Endothelial cell of umbilical vein (primary cell): ENCODE measurements around the gene CSTF3. TPM values are rescaled to one million over a fixed set of nuclear protein-coding genes. Genes with fewer than 3 reads are reported as not detected.
A peak's percentile ranks its signal among the peaks of the same experiment; 100 is the strongest.

ENCODE experiments used
- BruUV-seq: library from RNA; stranded (reverse); fragments of 400-500 nt; replicated peaks from 2 replicates; lab custom pipeline; 2021; lab: Mats Ljungman, UMichigan
- CTCF ChIA-PET: fragments of 300-600, 350-600 bp; sonication (Branson Sonifier 250); formaldehyde crosslinking; loops from one replicate; lab custom pipeline; 2021; ENCODE audit warnings: antibody characterized with exemption, inconsistent platforms; lab: Charles Lee
- POLR2A ChIA-PET: fragments of 300-600, 350-600 bp; sonication (Branson Sonifier 250); formaldehyde crosslinking; loops from one replicate; lab custom pipeline; 2021; ENCODE audit warnings: antibody characterized with exemption, inconsistent platforms; lab: Charles Lee
- DNase-seq: peaks from one replicate; pipeline ENCODE4 v3.0.0-alpha.2; 2011; ENCODE audit warnings: low read depth, low spot score
- FAIRE-seq: peaks from 2 replicates; lab custom pipeline; 2011; peaks lifted over from hg19 to GRCh38; lab: Jason Lieb, UNC
- H2AFZ ChIP-seq: 2 replicates; pipeline ENCODE4 v1.6.0; 2012; ENCODE audit warnings: low read depth, low read length, control low read depth, inconsistent platforms
- H3K27ac ChIP-seq: 2 replicates; pipeline ENCODE4 v1.5.1; 2011; ENCODE audit warnings: low read depth, mild to moderate bottlenecking, control low read depth, low read length, moderate library complexity; ENCODE audit not compliant: insufficient read depth
- H3K27me3 ChIP-seq, 2 experiments: 2 replicates each; pipeline versions ENCODE4 v1.6.0 to v1.6.1; 2011; ENCODE audit warnings: low read length in 2 of 2, mixed read lengths in 1 of 2; ENCODE audit not compliant: control insufficient read depth in 2 of 2, insufficient read depth in 2 of 2
- H3K36me3 ChIP-seq, 2 experiments: 2 replicates in 1 of 2; 3 replicates in 1 of 2; pipeline ENCODE4 v1.5.1; 2011; ENCODE audit warnings: low read length in 2 of 2, mild to moderate bottlenecking in 1 of 2, moderate library complexity in 1 of 2; ENCODE audit not compliant: control insufficient read depth in 2 of 2, insufficient read depth in 2 of 2; ENCODE audit errors: extremely low read depth in 1 of 2
- H3K4me1 ChIP-seq: 3 replicates; pipeline ENCODE4 v1.5.1; 2011; ENCODE audit warnings: mild to moderate bottlenecking, low read length; ENCODE audit not compliant: control insufficient read depth, insufficient read depth; ENCODE audit errors: extremely low read depth
- H3K4me2 ChIP-seq: 2 replicates; pipeline ENCODE4 v1.6.1; 2011; ENCODE audit warnings: low read length, control low read depth, mixed read lengths; ENCODE audit not compliant: insufficient read depth
- H3K4me3 ChIP-seq, 3 experiments: fragments of 200-600 bp in 1 of 3; sonication (generic), shearing (Covaris generic) in 1 of 3; replicated peaks in 1 of 3; 2 replicates each; pipeline ENCODE4 v1.5.1; 2011 to 2016; ENCODE audit warnings: control low read depth in 3 of 3, low read length in 3 of 3, mild to moderate bottlenecking in 2 of 3, inconsistent platforms in 1 of 3, low read depth in 1 of 3, moderate library complexity in 1 of 3; ENCODE audit not compliant: insufficient read depth in 1 of 3
- H3K79me2 ChIP-seq: 2 replicates; pipeline ENCODE4 v1.6.0; 2012; ENCODE audit warnings: low read length, inconsistent platforms; ENCODE audit not compliant: control insufficient read depth, insufficient read depth
- H3K9ac ChIP-seq: replicated peaks from 2 replicates; pipeline ENCODE3; 2011; ENCODE audit warnings: low read length, control low read depth; ENCODE audit not compliant: insufficient read depth; ENCODE audit errors: extremely low read depth
- H3K9me1 ChIP-seq: replicated peaks from 3 replicates; pipeline ENCODE4 v1.6.0; 2011; ENCODE audit warnings: mild to moderate bottlenecking, low read length; ENCODE audit not compliant: control insufficient read depth, insufficient read depth; ENCODE audit errors: extremely low read depth
- H3K9me3 ChIP-seq: replicated peaks from 2 replicates; pipeline ENCODE4 v1.5.1; 2012; ENCODE audit warnings: low read length, inconsistent platforms; ENCODE audit not compliant: control insufficient read depth, insufficient read depth
- H4K20me1 ChIP-seq: replicated peaks from 2 replicates; pipeline ENCODE3; 2011; ENCODE audit warnings: mild to moderate bottlenecking, low read length; ENCODE audit not compliant: control insufficient read depth, insufficient read depth; ENCODE audit errors: extremely low read depth
- EZH2 ChIP-seq: IDR thresholded peaks from 2 replicates; pipeline ENCODE4 v1.6.1; 2012; ENCODE audit warnings: borderline replicate concordance, low read depth, mild to moderate bottlenecking, moderate library complexity, low read length, inconsistent platforms; ENCODE audit not compliant: severe bottlenecking
- FOS ChIP-seq: IDR thresholded peaks from 2 replicates; pipeline ENCODE4 v1.6.1; 2011; ENCODE audit warnings: mild to moderate bottlenecking, low read length, moderate library complexity, borderline replicate concordance; ENCODE audit not compliant: insufficient read depth
- GATA2 ChIP-seq: IDR thresholded peaks from 2 replicates; pipeline ENCODE4 v1.7.0; 2011; ENCODE audit warnings: low read depth, mild to moderate bottlenecking, moderate library complexity, mixed read lengths, low read length; ENCODE audit not compliant: insufficient read length, insufficient read depth
- MYC ChIP-seq: IDR thresholded peaks from one replicate; pipeline ENCODE4 v1.6.1; 2011; ENCODE audit warnings: mild to moderate bottlenecking, low read depth, low read length
- POLR2A ChIP-seq: IDR thresholded peaks from 2 replicates; pipeline ENCODE4 v1.6.1; 2012; ENCODE audit warnings: low read depth, mild to moderate bottlenecking, control low read depth, low read length
- POLR2AphosphoS5 ChIP-seq: IDR thresholded peaks from 2 replicates; pipeline ENCODE4 v1.6.1; 2012; ENCODE audit warnings: low read depth, mild to moderate bottlenecking, control low read depth, low read length, moderate library complexity; ENCODE audit not compliant: insufficient read depth
- dilution Hi-C: fragments of 300-500 bp; cut with MboI; formaldehyde crosslinking; loops from one replicate; pipeline ENCODE4 v1.15.0; 2019; ENCODE audit warnings: low sequenced_read_pairs; ENCODE audit not compliant: extremely low pct_ligation_motif_present
- intact Hi-C: fragments of 100-400 bp; cut with micrococcal nuclease; formaldehyde crosslinking; loops from one replicate; pipeline ENCODE4 v1.10.0; 2022
- polyA plus RNA-seq, 4 experiments: library from polyadenylated mRNA; depleted of rRNA in 3 of 4; stranded (reverse) in 3 of 4; unstranded in 1 of 4; fragments of >200 nt; gene quantifications; 2 replicates each; pipeline versions ENCODE4 v1.2.1 to v1.2.3, GENCODE V29; 2011 to 2012; ENCODE audit warnings: missing spikeins in 1 of 4
- total RNA-seq: library from RNA; stranded (reverse); gene quantifications from 2 replicates; pipeline ENCODE4 v1.2.3, GENCODE V29; 2021
- TF ChIP-seq, protein P1 (sequence below), 2 donors: IDR thresholded peaks; 1 replicate in 1 of 2; 2 replicates in 1 of 2; pipeline ENCODE4 v1.5.1; 2011; ENCODE audit warnings: low read length in 2 of 2, mild to moderate bottlenecking in 2 of 2, moderate library complexity in 2 of 2, control low read depth in 1 of 2, inconsistent platforms in 1 of 2, low read depth in 1 of 2; ENCODE audit not compliant: insufficient read depth in 1 of 2; ENCODE audit errors: extremely low read depth in 1 of 2
- TF ChIP-seq, protein P2 (sequence below): IDR thresholded peaks from 2 replicates; pipeline ENCODE4 v1.6.1; 2011; ENCODE audit not compliant: insufficient read depth, insufficient read length

Gene CSTF3
- total and polyA plus RNA-seq, 2 donors (not counting 3 experiments of a cell fraction or from before 2014, with no cell fraction given), result 18.3 to 46.6 TPM

DNA sequence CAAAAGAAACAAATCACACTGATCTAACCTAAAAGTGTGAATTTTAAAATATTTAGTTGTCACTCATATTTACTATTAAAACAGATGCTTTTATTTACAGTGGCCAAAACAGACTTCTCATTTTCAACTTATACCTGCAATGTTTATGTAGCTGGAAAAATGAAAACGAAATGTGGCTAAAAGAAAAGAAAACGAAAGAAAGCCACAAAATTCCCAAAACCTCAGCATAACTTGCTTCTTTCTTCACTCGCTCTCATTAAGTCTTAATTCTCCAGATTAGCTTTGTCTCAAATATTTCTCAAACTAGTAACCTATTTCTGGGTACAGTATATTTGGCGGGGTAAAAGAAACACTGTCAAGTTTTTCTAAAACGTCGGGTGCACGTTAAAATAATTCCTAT, 693 bp downstream of the CSTF3 start:
- no peak for FAIRE-seq

More for the DNA sequence above, 693 bp downstream of the CSTF3 start:
- TSS peak; percentile 52 for BruUV-seq
- Histone ChIP-seq H4K20me1 (peaks cover 13% of the 10 kb centered on the region), H3K27ac (peak overlapping the region; percentile 92), H3K27me3 (no peaks in the 10 kb centered on the region), H2AFZ (no peak overlapping the region), H3K9me3 (no peaks in the 10 kb centered on the region), H3K36me3 (peaks cover 0 to 2% of the 10 kb centered on the region in 2 experiments), H3K4me3 (peak overlapping the region; percentile 62 to 100 (median 100)), H3K4me2 (peak overlapping the region; percentile 53), H3K9ac (peak overlapping the region; percentile 100), H3K9me1 (no peaks in the 10 kb centered on the region), H3K79me2 (peaks cover 61% of the 10 kb centered on the region), H3K4me1 (peaks cover 23% of the 10 kb centered on the region)
- ChIA-PET POLR2A (no interaction called here), CTCF (interaction anchor here (1.3 to 1.7 kb wide), 5 partner anchors 128 to 582 kb away, joined by 3 to 6 read pairs (median 4); no protein-coding TSS in a partner anchor)
- DNase-seq, result no peak
- dilution Hi-C loops, result no loop called here
- intact Hi-C loops, result loop anchor here (2.0 to 5.0 kb wide), 2 partner anchors 577 to 668 kb away; partner anchors contain the start of gene CD59
- TF ChIP-seq, protein P1, sequence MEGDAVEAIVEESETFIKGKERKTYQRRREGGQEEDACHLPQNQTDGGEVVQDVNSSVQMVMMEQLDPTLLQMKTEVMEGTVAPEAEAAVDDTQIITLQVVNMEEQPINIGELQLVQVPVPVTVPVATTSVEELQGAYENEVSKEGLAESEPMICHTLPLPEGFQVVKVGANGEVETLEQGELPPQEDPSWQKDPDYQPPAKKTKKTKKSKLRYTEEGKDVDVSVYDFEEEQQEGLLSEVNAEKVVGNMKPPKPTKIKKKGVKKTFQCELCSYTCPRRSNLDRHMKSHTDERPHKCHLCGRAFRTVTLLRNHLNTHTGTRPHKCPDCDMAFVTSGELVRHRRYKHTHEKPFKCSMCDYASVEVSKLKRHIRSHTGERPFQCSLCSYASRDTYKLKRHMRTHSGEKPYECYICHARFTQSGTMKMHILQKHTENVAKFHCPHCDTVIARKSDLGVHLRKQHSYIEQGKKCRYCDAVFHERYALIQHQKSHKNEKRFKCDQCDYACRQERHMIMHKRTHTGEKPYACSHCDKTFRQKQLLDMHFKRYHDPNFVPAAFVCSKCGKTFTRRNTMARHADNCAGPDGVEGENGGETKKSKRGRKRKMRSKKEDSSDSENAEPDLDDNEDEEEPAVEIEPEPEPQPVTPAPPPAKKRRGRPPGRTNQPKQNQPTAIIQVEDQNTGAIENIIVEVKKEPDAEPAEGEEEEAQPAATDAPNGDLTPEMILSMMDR (IDR thresholded peaks at IDR 0.05; ENCODE audit: extremely low read depth in 1 of 2, insufficient read depth in 1 of 2, low read depth in 1 of 2, low read length in 2 of 2), result no peak
- TF ChIP-seq POLR2AphosphoS5 (no peak), POLR2A (no peak), FOS (no peak), EZH2 (no peak), MYC (no peak), GATA2 (no peak)
- TF ChIP-seq, protein P2, sequence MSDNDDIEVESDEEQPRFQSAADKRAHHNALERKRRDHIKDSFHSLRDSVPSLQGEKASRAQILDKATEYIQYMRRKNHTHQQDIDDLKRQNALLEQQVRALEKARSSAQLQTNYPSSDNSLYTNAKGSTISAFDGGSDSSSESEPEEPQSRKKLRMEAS, result no peak
